Thymus (tissue), 11 donors: Measurements from ENCODE around the gene TRAF3IP3. TPM values are rescaled to one million over a fixed set of nuclear protein-coding genes. Genes with fewer than 3 reads are reported as not detected.

Source experiments
- DNase-seq, 9 donors: peaks; one replicate each; pipeline ENCODE4 v3.0.0-alpha.2; 2013; ENCODE audit warnings: low spot score in 9 of 9, low read depth in 6 of 9, missing footprints in 1 of 9
- H3K27ac ChIP-seq, 2 donors: one replicate each; pipeline ENCODE4 v1.5.1; 2013; ENCODE audit warnings: control low read depth in 1 of 2, low read depth in 1 of 2, low read length in 1 of 2, mild to moderate bottlenecking in 1 of 2, moderate library complexity in 1 of 2
- H3K27me3 ChIP-seq, 2 donors: one replicate each; pipeline ENCODE4 v1.5.1; 2013; ENCODE audit warnings: low read length in 1 of 2; ENCODE audit not compliant: control insufficient read depth in 2 of 2, insufficient read depth in 1 of 2
- H3K36me3 ChIP-seq, 2 donors: one replicate each; pipeline ENCODE4 v1.5.1; 2013; ENCODE audit warnings: low read length in 1 of 2, mild to moderate bottlenecking in 1 of 2, moderate library complexity in 1 of 2; ENCODE audit not compliant: control insufficient read depth in 2 of 2, insufficient read depth in 2 of 2
- H3K4me1 ChIP-seq, 2 donors: one replicate each; pipeline ENCODE4 v1.5.1; 2013; ENCODE audit warnings: low read length in 2 of 2; ENCODE audit not compliant: control insufficient read depth in 2 of 2, insufficient read depth in 2 of 2
- H3K4me3 ChIP-seq, 2 donors: one replicate each; pipeline ENCODE4 v1.5.1; 2013; ENCODE audit warnings: low read length in 2 of 2, control low read depth in 1 of 2, mild to moderate bottlenecking in 1 of 2
- H3K9me3 ChIP-seq, 2 donors: one replicate each; pipeline ENCODE4 v1.5.1; 2013; ENCODE audit warnings: low read length in 1 of 2, mild to moderate bottlenecking in 1 of 2; ENCODE audit not compliant: control insufficient read depth in 2 of 2, insufficient read depth in 1 of 2
- WGBS: extraction: QIAGEN DNeasy Blood & Tissue Kit; methylation state at CpG from one replicate; pipeline ENCODE4 v1.1.7; 2013; 5-methylcytosine and 5-hydroxymethylcytosine counted together
- polyA plus RNA-seq: library from polyadenylated mRNA; stranded (reverse); fragments of 200-250 nt; gene quantifications from one replicate; pipeline ENCODE4 v1.2.3, GENCODE V29; 2013
- total RNA-seq: library from RNA; stranded (reverse); fragments of 120-200 nt; gene quantifications from one replicate; pipeline ENCODE4 v1.2.4, GENCODE V29; 2013
- donor health status: healthy.

The TRAF3IP3 gene
- total and polyA plus RNA-seq, 2 donors = 142 to 241 TPM

GRCh38 chr1:209743145-209743482 is 12.7 kb upstream of the TRAF3IP3 start:
- no peak for DNase-seq
- WGBS = 88% methylated on average over 2 of the region's 2 CpGs
- H3K27ac ChIP-seq = no peak overlapping the region
- H3K27me3 ChIP-seq = no peaks in the 10 kb centered on the region
- H3K4me3 ChIP-seq = no peak overlapping the region
- no peaks in the 10 kb centered on the region for H3K9me3 ChIP-seq
- H3K36me3 ChIP-seq = no peaks in the 10 kb centered on the region
- H3K4me1 ChIP-seq = peaks cover 0 to 7% of the 10 kb centered on the region in 2 donors

DNA sequence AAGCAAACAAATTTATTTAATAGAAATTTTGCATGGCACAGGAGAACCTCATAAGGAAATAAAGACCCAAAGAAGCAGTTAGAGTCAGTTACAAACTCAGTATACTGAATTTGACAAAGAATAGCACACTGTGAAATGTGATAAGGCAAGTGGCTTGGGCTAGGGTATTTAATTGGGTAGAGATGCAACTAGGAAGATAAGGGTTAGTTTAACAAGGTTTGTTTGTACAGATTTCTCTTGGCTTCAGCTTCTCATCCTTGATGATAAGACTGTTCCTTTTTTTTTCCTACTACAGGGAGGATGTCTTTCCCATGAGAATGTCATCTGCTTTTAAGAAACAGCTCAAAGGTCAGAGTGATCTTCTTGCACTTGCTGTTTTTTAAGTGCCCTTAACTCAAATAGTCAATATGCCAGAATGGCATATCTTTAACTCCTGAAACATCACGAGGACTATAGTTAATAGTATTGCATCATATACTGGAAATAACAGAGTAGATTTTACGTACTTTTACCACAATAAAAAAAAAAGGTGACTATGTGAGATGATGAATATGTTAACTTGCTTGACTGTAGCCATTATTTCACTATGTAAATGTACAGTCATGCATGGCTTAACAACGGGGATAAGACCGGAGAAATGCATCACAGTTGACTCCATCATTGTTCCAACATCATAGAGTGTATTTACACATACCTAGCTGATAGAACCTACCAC is 9.2 kb upstream of the TRAF3IP3 start:
- Histone ChIP-seq H3K9me3 (no peaks in the 10 kb centered on the region), H3K27ac (no peak overlapping the region), H3K36me3 (no peaks in the 10 kb centered on the region), H3K4me3 (no peak overlapping the region), H3K27me3 (no peaks in the 10 kb centered on the region), H3K4me1 (peaks cover 0 to 17% of the 10 kb centered on the region in 2 donors)
- no peak for DNase-seq
- WGBS = 95% methylated on average over 4 of the region's 4 CpGs

- peak in 6 of 9 donors; percentile 65 to 85 (median 70) for DNase-seq
- H3K27ac ChIP-seq = peak overlapping the region in 1 of 2 donors; percentile 38
- H3K9me3 ChIP-seq = no peaks in the 10 kb centered on the region
- peak overlapping the region; percentile 44 to 47 for H3K4me3 ChIP-seq
- no peaks in the 10 kb centered on the region for H3K36me3 ChIP-seq
- WGBS = 18% methylated on average over 37 of the region's 37 CpGs
- H3K4me1 ChIP-seq = peaks cover 0 to 25% of the 10 kb centered on the region in 2 donors
- H3K27me3 ChIP-seq = no peaks in the 10 kb centered on the region
Observed at GRCh38 chr1:209747580-209748262, 8.1 kb upstream of the TRAF3IP3 start.

DNA sequence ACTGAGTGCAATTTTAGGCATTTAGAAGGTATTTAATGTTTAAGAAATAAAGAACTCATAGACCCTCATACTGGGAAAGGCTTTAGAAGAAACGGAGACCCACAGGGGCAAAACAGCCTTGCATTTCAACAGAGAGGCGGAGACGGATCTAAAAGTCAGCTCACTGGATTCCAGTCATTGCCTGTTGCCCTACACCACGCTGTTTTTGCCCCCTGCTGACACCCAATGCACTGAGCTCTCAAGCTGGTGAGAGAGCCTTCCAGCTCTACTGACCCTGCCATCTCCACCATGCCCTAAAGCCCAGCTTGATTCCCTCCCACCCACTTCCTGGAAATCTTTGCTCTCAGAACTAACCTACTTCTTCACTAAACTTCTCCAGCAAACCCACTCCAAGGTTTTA is 7.2 kb upstream of the TRAF3IP3 start:
- no peak for DNase-seq
- Histone ChIP-seq H3K4me1 (peaks cover 0 to 25% of the 10 kb centered on the region in 2 donors), H3K4me3 (no peak overlapping the region), H3K9me3 (no peaks in the 10 kb centered on the region), H3K27me3 (no peaks in the 10 kb centered on the region), H3K36me3 (no peaks in the 10 kb centered on the region), H3K27ac (peak overlapping the region in 1 of 2 donors; percentile 3)
- 79% methylated on average over 4 of the region's 4 CpGs for WGBS

DNA sequence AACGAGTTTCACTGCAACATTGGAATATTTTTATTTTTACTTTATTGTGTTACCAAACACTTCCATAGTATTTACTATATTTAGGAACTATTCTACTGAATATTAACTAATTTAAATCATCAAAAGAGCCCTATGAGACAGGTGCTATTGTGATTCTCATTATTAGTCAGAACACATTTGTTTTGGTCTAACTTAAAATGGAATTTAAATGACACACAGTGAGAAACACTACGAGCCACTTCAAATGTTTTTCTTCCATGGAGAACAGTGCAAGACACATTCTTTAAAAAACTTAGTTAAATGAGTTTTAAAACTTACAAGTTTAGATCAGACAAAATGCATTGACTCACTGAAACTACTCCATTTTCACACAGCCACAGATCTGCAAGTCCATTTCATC is 6.6 kb upstream of the TRAF3IP3 start:
- DNase-seq = no peak
- no peaks in the 10 kb centered on the region for H3K36me3 ChIP-seq
- WGBS = 89% methylated on average over 2 of the region's 2 CpGs
- no peak overlapping the region for H3K4me3 ChIP-seq
- peaks cover 0 to 25% of the 10 kb centered on the region in 2 donors for H3K4me1 ChIP-seq
- no peaks in the 10 kb centered on the region for H3K9me3 ChIP-seq
- no peaks in the 10 kb centered on the region for H3K27me3 ChIP-seq
- H3K27ac ChIP-seq = no peak overlapping the region

GRCh38 chr1:209749670-209750323 is 6.1 kb upstream of the TRAF3IP3 start:
- WGBS = 95% methylated on average over 6 of the region's 6 CpGs
- H3K4me1 ChIP-seq = peaks cover 0 to 26% of the 10 kb centered on the region in 2 donors
- DNase-seq = no peak
- H3K36me3 ChIP-seq = no peaks in the 10 kb centered on the region
- H3K27me3 ChIP-seq = no peaks in the 10 kb centered on the region
- no peak overlapping the region for H3K27ac ChIP-seq
- H3K9me3 ChIP-seq = no peaks in the 10 kb centered on the region
- no peak overlapping the region for H3K4me3 ChIP-seq

- 43% methylated on average over 5 of the region's 5 CpGs for WGBS
- no peak for DNase-seq
- Histone ChIP-seq H3K36me3 (no peaks in the 10 kb centered on the region), H3K9me3 (no peaks in the 10 kb centered on the region), H3K4me1 (peaks cover 7 to 37% of the 10 kb centered on the region in 2 donors), H3K27ac (no peak overlapping the region), H3K27me3 (no peaks in the 10 kb centered on the region), H3K4me3 (no peak overlapping the region)
Observed at GRCh38 chr1:209751627-209752231, 4.1 kb upstream of the TRAF3IP3 start.

DNA sequence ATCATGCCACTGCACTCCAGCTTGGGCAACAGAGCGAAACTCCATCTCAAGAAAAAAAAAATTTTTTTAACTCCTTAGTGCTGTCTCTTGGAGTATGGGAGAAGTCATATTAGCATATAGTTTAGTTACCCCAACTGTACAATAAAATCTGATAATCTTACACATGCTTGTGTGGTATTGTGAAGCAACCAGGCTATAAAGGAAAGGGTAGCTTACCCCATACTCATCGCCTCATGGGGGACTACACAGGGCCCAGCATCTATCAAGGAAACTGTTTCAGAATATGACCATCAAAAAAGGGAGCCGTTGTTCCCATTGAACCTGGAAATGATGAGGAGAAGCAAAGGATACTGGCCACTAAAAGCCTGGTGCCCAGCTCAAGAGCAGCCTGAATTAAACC is 3.0 kb upstream of the TRAF3IP3 start:
- Histone ChIP-seq H3K27me3 (no peaks in the 10 kb centered on the region), H3K36me3 (no peaks in the 10 kb centered on the region), H3K27ac (no peak overlapping the region), H3K4me3 (no peak overlapping the region), H3K9me3 (no peaks in the 10 kb centered on the region), H3K4me1 (peaks cover 13 to 44% of the 10 kb centered on the region in 2 donors)
- WGBS = 95% methylated on average over 3 of the region's 3 CpGs
- DNase-seq = no peak

GRCh38 chr1:209755256-209755655 is 597 bp upstream of the TRAF3IP3 start:
- no peaks in the 10 kb centered on the region for H3K27me3 ChIP-seq
- peak overlapping the region in 1 of 2 donors; percentile 72 for H3K4me3 ChIP-seq
- peaks cover 33 to 58% of the 10 kb centered on the region in 2 donors for H3K4me1 ChIP-seq
- 69% methylated on average over 1 of the region's 1 CpG for WGBS
- no peak for DNase-seq
- peak overlapping the region; percentile 87 to 94 for H3K27ac ChIP-seq
- H3K36me3 ChIP-seq = peaks cover 12 to 17% of the 10 kb centered on the region in 2 donors
- H3K9me3 ChIP-seq = no peaks in the 10 kb centered on the region
